Astrocyte of the spinal cord (primary cell): Measurements from ENCODE around the gene LRP2.

Experiments used
- DNase-seq: peaks from one replicate; pipeline ENCODE4 v3.0.0; 2011; ENCODE audit warnings: low read depth, low spot score
- H3K4me3 ChIP-seq: 2 replicates; pipeline ENCODE4 v1.5.1; 2011; ENCODE audit warnings: low read depth, mild to moderate bottlenecking, low read length, moderate library complexity
- CTCF ChIP-seq: IDR thresholded peaks from 2 replicates; pipeline ENCODE4 v1.5.1; 2012; ENCODE audit warnings: low read depth, mild to moderate bottlenecking, low read length, inconsistent platforms
- in situ Hi-C: cut with HindIII; loops from 2 replicates; pipeline ENCODE4 v1.10.0; 2017; ENCODE audit warnings: low sequenced_read_pairs

Gene LRP2

GRCh38 chr2:169094676-169095075, 267.7 kb downstream of the LRP2 start:
- no peak overlapping the region for H3K4me3 ChIP-seq
- in situ Hi-C loops = no loop called here
- TF ChIP-seq CTCF = no peak
- DNase-seq = no peak

- DNase-seq = peak; percentile 43
- no peak for TF ChIP-seq CTCF
- no peak overlapping the region for H3K4me3 ChIP-seq
- in situ Hi-C loops = no loop called here
Observed at GRCh38 chr2:169093535-169093934, 268.8 kb downstream of the LRP2 start.

- peak; percentile 68 for DNase-seq
- H3K4me3 ChIP-seq = no peak overlapping the region
- in situ Hi-C loops = no loop called here
- TF ChIP-seq CTCF = no peak
Observed at GRCh38 chr2:169091761-169092519, 270.4 kb downstream of the LRP2 start.

- in situ Hi-C loops = no loop called here
- H3K4me3 ChIP-seq = no peak overlapping the region
Observed at GRCh38 chr2:169091256-169091655, 271.1 kb downstream of the LRP2 start.

GRCh38 chr2:169090133-169090820, 272.1 kb downstream of the LRP2 start:
- in situ Hi-C loops = no loop called here
- H3K4me3 ChIP-seq = no peak overlapping the region
- no peak for DNase-seq
- TF ChIP-seq CTCF = no peak

More at GRCh38 chr2:169091256-169091655, 271.1 kb downstream of the LRP2 start:
- no peak for DNase-seq
- TF ChIP-seq CTCF = no peak

GRCh38 chr2:169089182-169089581, 273.2 kb downstream of the LRP2 start:
- in situ Hi-C loops = no loop called here
- DNase-seq = no peak
- no peak for TF ChIP-seq CTCF
- H3K4me3 ChIP-seq = no peak overlapping the region
